BJ (cell line): ENCODE data around the gene SLC9A8. TPM values are rescaled to one million over a fixed set of nuclear protein-coding genes. Genes with fewer than 3 reads are reported as not detected.

Experiments used
- CTCF ChIA-PET: fragments of 350-600 bp; formaldehyde crosslinking; extraction: SDS; loops from one replicate; lab custom pipeline; 2021; ENCODE audit warnings: antibody characterized with exemption, inconsistent platforms; lab: Yijun Ruan, JAX
- POLR2A ChIA-PET: fragments of 300-600 bp; sonication (Branson Sonifier 250); formaldehyde crosslinking; extraction: SDS; loops from one replicate; lab custom pipeline; 2021; ENCODE audit warnings: antibody characterized with exemption; lab: Charles Lee
- DNase-seq: peaks from one replicate; pipeline ENCODE4 v3.0.0-alpha.2; 2011; ENCODE audit warnings: low read depth
- H3K27me3 ChIP-seq: 2 replicates; pipeline ENCODE4 v1.6.0; 2011; ENCODE audit warnings: low read length; ENCODE audit not compliant: control insufficient read depth, insufficient read depth
- H3K36me3 ChIP-seq: 2 replicates; pipeline ENCODE4 v1.5.1; 2011; ENCODE audit warnings: low read length; ENCODE audit not compliant: control insufficient read depth, insufficient read depth
- H3K4me3 ChIP-seq: 2 replicates; pipeline ENCODE4 v1.5.1; 2011; ENCODE audit warnings: low read depth, mild to moderate bottlenecking, control low read depth, low read length
- CTCF ChIP-seq: IDR thresholded peaks from 2 replicates; pipeline ENCODE4 v1.5.1; 2011; ENCODE audit warnings: low read depth, mild to moderate bottlenecking, control low read depth, inconsistent platforms, low read length, moderate library complexity; ENCODE audit not compliant: insufficient read depth
- polyA plus RNA-seq: library from polyadenylated mRNA; depleted of rRNA; stranded (reverse); fragments of >200 nt; gene quantifications from 2 replicates; pipeline ENCODE4 v1.2.3, GENCODE V29; 2011

SLC9A8 gene
- polyA plus RNA-seq, 1 experiment, result 3.3 TPM

- POLR2A ChIA-PET, result no interaction called here
- Histone ChIP-seq H3K27me3 (no peaks in the 10 kb centered on the region), H3K36me3 (peaks cover 1% of the 10 kb centered on the region; the same call in 1 of the 2 replicates), H3K4me3 (no peak overlapping the region)
- no peak for TF ChIP-seq CTCF
- no peak for DNase-seq
- CTCF ChIA-PET, result no interaction called here
These were observed 50.1 kb downstream of the SLC9A8 start for GRCh38 chr20:49862607-49863200.

- no peaks in the 10 kb centered on the region for H3K27me3 ChIP-seq
- TF ChIP-seq CTCF, result no peak
- H3K4me3 ChIP-seq, result no peak overlapping the region
- ChIA-PET POLR2A (no interaction called here), CTCF (interaction anchor here (1.0 kb wide), 1 partner anchor 17 kb away, joined by 3 read pairs; no protein-coding TSS in a partner anchor)
- no peak for DNase-seq
- H3K36me3 ChIP-seq, result peaks cover 1% of the 10 kb centered on the region; the same call in 1 of the 2 replicates
These were observed 51.0 kb downstream of the SLC9A8 start for GRCh38 chr20:49863666-49864065.

- no peaks in the 10 kb centered on the region for H3K27me3 ChIP-seq
- no peak overlapping the region for H3K4me3 ChIP-seq
- DNase-seq, result no peak
- H3K36me3 ChIP-seq, result peaks cover 3% of the 10 kb centered on the region; the same call in 1 of the 2 replicates
- no peak for TF ChIP-seq CTCF
- CTCF ChIA-PET, result interaction anchor here (1.1 to 1.6 kb wide), 3 partner anchors 11 to 23 kb away, joined by 4 to 8 read pairs (median 6); no protein-coding TSS in a partner anchor
- POLR2A ChIA-PET, result no interaction called here
These were observed 52.9 kb downstream of the SLC9A8 start for GRCh38 chr20:49865559-49865958.

- TF ChIP-seq CTCF, result no peak
- CTCF ChIA-PET, result interaction anchor here (1.3 to 1.7 kb wide), 3 partner anchors 12 to 20 kb away, joined by 3 to 8 read pairs (median 6); no protein-coding TSS in a partner anchor
- POLR2A ChIA-PET, result no interaction called here
- Histone ChIP-seq H3K4me3 (no peak overlapping the region), H3K36me3 (peaks cover 3% of the 10 kb centered on the region; the same call in 1 of the 2 replicates), H3K27me3 (no peaks in the 10 kb centered on the region)
- DNase-seq, result peak; percentile 84
These were observed 53.4 kb downstream of the SLC9A8 start for GRCh38 chr20:49866051-49866450.

- no peak for TF ChIP-seq CTCF
- Histone ChIP-seq H3K27me3 (no peaks in the 10 kb centered on the region), H3K36me3 (peaks cover 3% of the 10 kb centered on the region; the same call in 1 of the 2 replicates), H3K4me3 (no peak overlapping the region)
- ChIA-PET CTCF (interaction anchor here (1.0 to 1.7 kb wide), 3 partner anchors 17 to 21 kb away, joined by 3 to 4 read pairs (median 3); no protein-coding TSS in a partner anchor), POLR2A (no interaction called here)
- no peak for DNase-seq
These were observed 55.0 kb downstream of the SLC9A8 start for GRCh38 chr20:49867453-49868215.
